HL-60 (cell line): Measurements from ENCODE around the gene MTHFD2L.

Source experiments
- DNase-seq, 2 experiments: peaks; one replicate each; pipeline ENCODE4 v3.0.0-alpha.2; 2010 to 2020; ENCODE audit warnings: low read depth in 1 of 2, low spot score in 1 of 2
- H3K27ac ChIP-seq: fragments of 250-450 bp; sonication (Bioruptor Pico); replicated peaks from 2 replicates; pipeline ENCODE4 v1.5.1; 2020; ENCODE audit warnings: mild to moderate bottlenecking, moderate library complexity
- H3K27me3 ChIP-seq: fragments of 250-450 bp; sonication (Bioruptor Pico); 2 replicates; pipeline ENCODE4 v1.5.1; 2021; ENCODE audit warnings: mild to moderate bottlenecking, moderate library complexity; ENCODE audit not compliant: insufficient read depth, poor library complexity, severe bottlenecking
- H3K4me3 ChIP-seq: replicated peaks from 2 replicates; pipeline ENCODE4 v1.5.1; 2011; ENCODE audit warnings: mild to moderate bottlenecking, control low read depth, low read length; ENCODE audit not compliant: insufficient read depth
- GABPA ChIP-seq: IDR thresholded peaks from 2 replicates; pipeline ENCODE4 v1.6.1; 2012; ENCODE audit warnings: low read depth
- POLR2AphosphoS5 ChIP-seq: IDR thresholded peaks from 2 replicates; pipeline ENCODE4 v1.6.1; 2012; ENCODE audit warnings: low read depth
- SPI1 ChIP-seq: IDR thresholded peaks from 2 replicates; pipeline ENCODE4 v1.6.1; 2012; ENCODE audit warnings: low read depth, mild to moderate bottlenecking, borderline replicate concordance
- TF ChIP-seq, protein P1 (sequence below): IDR thresholded peaks from 2 replicates; pipeline ENCODE4 v1.6.1; 2012; ENCODE audit warnings: low read depth; ENCODE audit not compliant: insufficient replicate concordance
- TF ChIP-seq, protein P2 (sequence below): IDR thresholded peaks from one replicate; pipeline ENCODE4 v1.5.1; 2011; ENCODE audit warnings: low read length, control low read depth, inconsistent platforms; ENCODE audit not compliant: insufficient read depth

MTHFD2L gene

DNA sequence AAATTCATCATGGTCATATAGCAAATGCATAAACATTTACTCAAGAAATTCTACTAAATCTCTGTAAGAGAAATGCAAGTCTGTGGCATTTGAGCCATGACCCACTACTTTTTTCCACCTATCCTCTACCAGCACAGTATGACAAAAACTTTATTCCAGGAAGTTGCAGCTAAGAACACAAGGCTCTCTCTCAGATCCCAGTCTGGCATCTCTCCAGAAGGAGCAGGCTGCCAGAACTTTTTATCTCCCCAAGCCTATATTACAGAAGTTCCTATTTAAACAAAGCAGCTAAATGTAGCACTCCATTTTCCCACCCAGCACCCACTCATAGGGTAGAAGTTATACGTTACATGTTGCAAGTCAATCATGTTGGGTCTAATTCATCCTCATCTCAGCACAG is 101.0 kb downstream of the MTHFD2L start:
- no peak overlapping the region for H3K27ac ChIP-seq
- no peak overlapping the region for H3K4me3 ChIP-seq
- DNase-seq: no peak
- H3K27me3 ChIP-seq: no peaks in the 10 kb centered on the region
- TF ChIP-seq POLR2AphosphoS5 (no peak), SPI1 (no peak), GABPA (no peak)
- TF ChIP-seq, protein P1, sequence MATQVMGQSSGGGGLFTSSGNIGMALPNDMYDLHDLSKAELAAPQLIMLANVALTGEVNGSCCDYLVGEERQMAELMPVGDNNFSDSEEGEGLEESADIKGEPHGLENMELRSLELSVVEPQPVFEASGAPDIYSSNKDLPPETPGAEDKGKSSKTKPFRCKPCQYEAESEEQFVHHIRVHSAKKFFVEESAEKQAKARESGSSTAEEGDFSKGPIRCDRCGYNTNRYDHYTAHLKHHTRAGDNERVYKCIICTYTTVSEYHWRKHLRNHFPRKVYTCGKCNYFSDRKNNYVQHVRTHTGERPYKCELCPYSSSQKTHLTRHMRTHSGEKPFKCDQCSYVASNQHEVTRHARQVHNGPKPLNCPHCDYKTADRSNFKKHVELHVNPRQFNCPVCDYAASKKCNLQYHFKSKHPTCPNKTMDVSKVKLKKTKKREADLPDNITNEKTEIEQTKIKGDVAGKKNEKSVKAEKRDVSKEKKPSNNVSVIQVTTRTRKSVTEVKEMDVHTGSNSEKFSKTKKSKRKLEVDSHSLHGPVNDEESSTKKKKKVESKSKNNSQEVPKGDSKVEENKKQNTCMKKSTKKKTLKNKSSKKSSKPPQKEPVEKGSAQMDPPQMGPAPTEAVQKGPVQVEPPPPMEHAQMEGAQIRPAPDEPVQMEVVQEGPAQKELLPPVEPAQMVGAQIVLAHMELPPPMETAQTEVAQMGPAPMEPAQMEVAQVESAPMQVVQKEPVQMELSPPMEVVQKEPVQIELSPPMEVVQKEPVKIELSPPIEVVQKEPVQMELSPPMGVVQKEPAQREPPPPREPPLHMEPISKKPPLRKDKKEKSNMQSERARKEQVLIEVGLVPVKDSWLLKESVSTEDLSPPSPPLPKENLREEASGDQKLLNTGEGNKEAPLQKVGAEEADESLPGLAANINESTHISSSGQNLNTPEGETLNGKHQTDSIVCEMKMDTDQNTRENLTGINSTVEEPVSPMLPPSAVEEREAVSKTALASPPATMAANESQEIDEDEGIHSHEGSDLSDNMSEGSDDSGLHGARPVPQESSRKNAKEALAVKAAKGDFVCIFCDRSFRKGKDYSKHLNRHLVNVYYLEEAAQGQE: no peak
- TF ChIP-seq, protein P2, sequence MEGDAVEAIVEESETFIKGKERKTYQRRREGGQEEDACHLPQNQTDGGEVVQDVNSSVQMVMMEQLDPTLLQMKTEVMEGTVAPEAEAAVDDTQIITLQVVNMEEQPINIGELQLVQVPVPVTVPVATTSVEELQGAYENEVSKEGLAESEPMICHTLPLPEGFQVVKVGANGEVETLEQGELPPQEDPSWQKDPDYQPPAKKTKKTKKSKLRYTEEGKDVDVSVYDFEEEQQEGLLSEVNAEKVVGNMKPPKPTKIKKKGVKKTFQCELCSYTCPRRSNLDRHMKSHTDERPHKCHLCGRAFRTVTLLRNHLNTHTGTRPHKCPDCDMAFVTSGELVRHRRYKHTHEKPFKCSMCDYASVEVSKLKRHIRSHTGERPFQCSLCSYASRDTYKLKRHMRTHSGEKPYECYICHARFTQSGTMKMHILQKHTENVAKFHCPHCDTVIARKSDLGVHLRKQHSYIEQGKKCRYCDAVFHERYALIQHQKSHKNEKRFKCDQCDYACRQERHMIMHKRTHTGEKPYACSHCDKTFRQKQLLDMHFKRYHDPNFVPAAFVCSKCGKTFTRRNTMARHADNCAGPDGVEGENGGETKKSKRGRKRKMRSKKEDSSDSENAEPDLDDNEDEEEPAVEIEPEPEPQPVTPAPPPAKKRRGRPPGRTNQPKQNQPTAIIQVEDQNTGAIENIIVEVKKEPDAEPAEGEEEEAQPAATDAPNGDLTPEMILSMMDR: no peak

DNA sequence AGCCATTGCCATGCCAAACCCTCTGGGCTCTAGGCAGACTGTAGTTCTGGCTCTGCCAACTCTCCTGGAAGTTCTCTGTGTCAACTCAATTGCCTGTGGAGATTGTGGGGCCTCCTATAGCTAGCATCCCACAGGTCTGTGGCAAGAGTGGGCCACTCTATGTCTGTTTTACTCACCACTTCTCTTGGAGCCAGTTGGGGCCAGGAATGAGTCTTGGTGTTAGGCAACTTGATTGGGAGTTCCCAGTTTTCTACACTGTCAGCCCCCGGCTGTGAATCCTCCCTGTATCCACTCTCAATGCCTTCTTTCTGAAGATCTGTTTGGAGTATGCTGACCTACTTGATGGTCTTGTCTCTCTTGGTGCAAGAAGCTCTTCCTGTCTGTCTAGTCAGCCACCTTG is 102.1 kb downstream of the MTHFD2L start:
- Histone ChIP-seq H3K4me3 (no peak overlapping the region), H3K27me3 (no peaks in the 10 kb centered on the region), H3K27ac (no peak overlapping the region)
- TF ChIP-seq SPI1: no peak
- TF ChIP-seq POLR2AphosphoS5: no peak
- no peak for TF ChIP-seq GABPA
- no peak for DNase-seq

GRCh38 chr4:74262522-74262921 is 104.6 kb downstream of the MTHFD2L start:
- Histone ChIP-seq H3K27me3 (no peaks in the 10 kb centered on the region), H3K27ac (no peak overlapping the region), H3K4me3 (no peak overlapping the region)
- TF ChIP-seq POLR2AphosphoS5: no peak
- no peak for TF ChIP-seq GABPA
- TF ChIP-seq, protein P1: no peak
- no peak for TF ChIP-seq SPI1
- TF ChIP-seq, protein P2: no peak
- DNase-seq: no peak

GRCh38 chr4:74263551-74263950 is 105.6 kb downstream of the MTHFD2L start:
- DNase-seq: no peak
- TF ChIP-seq, protein P1: no peak
- no peak for TF ChIP-seq POLR2AphosphoS5
- TF ChIP-seq GABPA: no peak
- TF ChIP-seq, protein P2: no peak
- Histone ChIP-seq H3K27me3 (no peaks in the 10 kb centered on the region), H3K27ac (no peak overlapping the region), H3K4me3 (no peak overlapping the region)
